H9 (cell line): ENCODE data around the gene PRKD3. TPM values are rescaled to one million over a fixed set of nuclear protein-coding genes. Genes with fewer than 3 reads are reported as not detected.
"Not testable (repeated sequence)": the region's sequence is repeated elsewhere in the genome, so short reads cannot be mapped to it uniquely, and the experiment has no call there.

Source experiments
- DNase-seq: peaks from one replicate; pipeline ENCODE4 v3.0.0-alpha.2; 2017
- H2AFZ ChIP-seq: one replicate; pipeline ENCODE4 v1.6.1; 2013; ENCODE audit warnings: mild to moderate bottlenecking, low read length, control low read depth, moderate library complexity
- H2AK5ac ChIP-seq: 2 replicates; pipeline ENCODE4 v1.6.1; 2013; ENCODE audit warnings: low read length, control low read depth, mixed read lengths; ENCODE audit not compliant: insufficient read length
- H2BK120ac ChIP-seq: one replicate; pipeline ENCODE4 v1.6.1; 2013; ENCODE audit warnings: low read depth, mild to moderate bottlenecking, low read length, control low read depth, inconsistent platforms; ENCODE audit not compliant: poor library complexity, severe bottlenecking
- H2BK12ac ChIP-seq: 2 replicates; pipeline ENCODE4 v1.6.1; 2013; ENCODE audit warnings: low read length, control low read depth, mixed read lengths, low read depth; ENCODE audit not compliant: insufficient read length
- H2BK15ac ChIP-seq: 2 replicates; pipeline ENCODE4 v1.6.1; 2013; ENCODE audit warnings: low read depth, low read length, control low read depth
- H2BK20ac ChIP-seq: one replicate; pipeline ENCODE4 v1.6.1; 2013; ENCODE audit warnings: low read depth, mild to moderate bottlenecking, low read length, control low read depth, inconsistent platforms; ENCODE audit not compliant: poor library complexity, severe bottlenecking
- H2BK5ac ChIP-seq: 2 replicates; pipeline ENCODE4 v1.6.1; 2013; ENCODE audit warnings: low read length, control low read depth, mixed read lengths; ENCODE audit not compliant: insufficient read length
- H3K14ac ChIP-seq: 2 replicates; pipeline ENCODE4 v1.6.1; 2013; ENCODE audit warnings: low read length, control low read depth; ENCODE audit not compliant: insufficient read depth
- H3K18ac ChIP-seq: 2 replicates; pipeline ENCODE4 v1.6.1; 2013; ENCODE audit warnings: low read depth, mild to moderate bottlenecking, mixed read lengths, low read length, control low read depth; ENCODE audit not compliant: insufficient read length
- H3K23ac ChIP-seq: 2 replicates; pipeline ENCODE4 v1.6.1; 2013; ENCODE audit warnings: low read length, control low read depth, mixed read lengths, low read depth; ENCODE audit not compliant: insufficient read length
- H3K23me2 ChIP-seq: 2 replicates; pipeline ENCODE4 v1.6.1; 2013; ENCODE audit warnings: low read depth, mild to moderate bottlenecking, mixed read lengths, low read length, control low read depth; ENCODE audit not compliant: insufficient read length, poor library complexity, severe bottlenecking
- H3K27ac ChIP-seq: 2 replicates; pipeline ENCODE4 v1.5.1; 2013; ENCODE audit warnings: low read length, control low read depth, mixed read lengths, low read depth; ENCODE audit not compliant: insufficient read length
- H3K27me3 ChIP-seq: 2 replicates; pipeline ENCODE4 v1.6.1; 2013; ENCODE audit warnings: low read length, control low read depth, inconsistent platforms; ENCODE audit not compliant: insufficient read depth
- H3K4ac ChIP-seq: 2 replicates; pipeline ENCODE4 v1.6.1; 2013; ENCODE audit warnings: low read depth, mild to moderate bottlenecking, control low read depth, inconsistent platforms, low read length, moderate library complexity
- H3K4me1 ChIP-seq: 2 replicates; pipeline ENCODE4 v1.6.1; 2013; ENCODE audit warnings: low read length, control low read depth, inconsistent platforms; ENCODE audit not compliant: insufficient read depth
- H3K4me2 ChIP-seq: 2 replicates; pipeline ENCODE4 v1.6.1; 2013; ENCODE audit warnings: low read length, control low read depth, mixed read lengths; ENCODE audit not compliant: insufficient read length, insufficient read depth
- H3K56ac ChIP-seq: 2 replicates; pipeline ENCODE4 v1.6.1; 2013; ENCODE audit warnings: low read depth, mild to moderate bottlenecking, mixed read lengths, low read length, control low read depth; ENCODE audit not compliant: insufficient read length
- H3K79me1 ChIP-seq: 2 replicates; pipeline ENCODE4 v1.6.1; 2013; ENCODE audit warnings: low read depth, mild to moderate bottlenecking, moderate library complexity, low read length, control low read depth, inconsistent platforms; ENCODE audit not compliant: insufficient read depth, poor library complexity, severe bottlenecking
- H3K79me2 ChIP-seq: 2 replicates; pipeline ENCODE4 v1.6.1; 2013; ENCODE audit warnings: low read length, control low read depth, inconsistent platforms; ENCODE audit not compliant: insufficient read depth
- H3K9ac ChIP-seq: 2 replicates; pipeline ENCODE4 v1.6.1; 2013; ENCODE audit warnings: low read length, control low read depth, mixed read lengths; ENCODE audit not compliant: insufficient read length; ENCODE audit errors: extremely low read depth
- H3K9me3 ChIP-seq: one replicate; pipeline ENCODE4 v1.6.1; 2013; ENCODE audit warnings: low read depth, low read length, inconsistent platforms; ENCODE audit not compliant: control insufficient read depth
- H3T11ph ChIP-seq: one replicate; pipeline ENCODE4 v1.6.1; 2013; ENCODE audit warnings: mild to moderate bottlenecking, low read length, control low read depth, inconsistent platforms
- H4K20me1 ChIP-seq: one replicate; pipeline ENCODE4 v1.6.1; 2013; ENCODE audit not compliant: control insufficient read depth, insufficient read length, insufficient read depth
- H4K5ac ChIP-seq: 2 replicates; pipeline ENCODE4 v1.6.1; 2013; ENCODE audit warnings: low read depth, mild to moderate bottlenecking, mixed read lengths, low read length, control low read depth; ENCODE audit not compliant: insufficient read length
- H4K8ac ChIP-seq: replicated peaks from 2 replicates; pipeline ENCODE4 v1.6.1; 2013; ENCODE audit warnings: low read length, control low read depth, mixed read lengths, low read depth; ENCODE audit not compliant: insufficient read length
- H4K91ac ChIP-seq: 2 replicates; pipeline ENCODE4 v1.6.1; 2013; ENCODE audit warnings: low read depth, mild to moderate bottlenecking, moderate library complexity, mixed read lengths, low read length, control low read depth; ENCODE audit not compliant: insufficient read length
- H3K27ac Mint-ChIP-seq, 3 experiments: 2 replicates in 2 of 3; 3 replicates in 1 of 3; pipeline ENCODE4 v1.8.0; 2020 to 2021; ENCODE audit warnings: mixed read lengths in 3 of 3, mild to moderate bottlenecking in 1 of 3, moderate library complexity in 1 of 3
- H3K27me3 Mint-ChIP-seq: 2 replicates; pipeline ENCODE4 v1.8.0; 2021; ENCODE audit warnings: low read depth, mild to moderate bottlenecking, moderate library complexity, mixed read lengths
- H3K36me3 Mint-ChIP-seq, 3 experiments: 2 replicates in 2 of 3; 3 replicates in 1 of 3; pipeline ENCODE4 v1.8.0; 2020 to 2021; ENCODE audit warnings: low read depth in 3 of 3, mixed read lengths in 3 of 3; ENCODE audit not compliant: insufficient read depth in 1 of 3
- H3K4me1 Mint-ChIP-seq, 2 experiments: 2 replicates each; pipeline ENCODE4 v1.8.0; 2020; ENCODE audit warnings: mixed read lengths in 2 of 2
- H3K4me3 Mint-ChIP-seq, 2 experiments: 2 replicates in 1 of 2; 3 replicates in 1 of 2; pipeline ENCODE4 v1.8.0; 2020 to 2021; ENCODE audit warnings: mild to moderate bottlenecking in 2 of 2, mixed read lengths in 2 of 2, moderate library complexity in 1 of 2
- H3K9me3 Mint-ChIP-seq, 2 experiments: 2 replicates in 1 of 2; 3 replicates in 1 of 2; pipeline ENCODE4 v1.8.0; 2020; ENCODE audit warnings: mild to moderate bottlenecking in 2 of 2, mixed read lengths in 2 of 2, moderate library complexity in 1 of 2
- WGBS: extraction: QIAGEN DNeasy Blood & Tissue Kit; methylation state at CpG from one replicate; pipeline ENCODE4 v1.1.7; 2013; ENCODE audit warnings: missing lambda C conversion rate, low lambda C conversion rate, mixed read lengths; ENCODE audit not compliant: insufficient read length; ENCODE audit errors: extremely low coverage; 5-methylcytosine and 5-hydroxymethylcytosine counted together
- total RNA-seq: library from RNA; stranded (reverse); gene quantifications from 2 replicates; pipeline ENCODE4 v1.2.1, GENCODE V29; 2021
- TF ChIP-seq, protein P1 (sequence below): fragments of 200-600 bp; sonication (generic); conservative IDR thresholded peaks from 3 replicates; pipeline ENCODE4 v1.8.0; 2021; ENCODE audit warnings: antibody characterized with exemption, mild to moderate bottlenecking

Gene PRKD3
- total RNA-seq, 1 experiment from 2014 or later = 63.3 TPM

DNA sequence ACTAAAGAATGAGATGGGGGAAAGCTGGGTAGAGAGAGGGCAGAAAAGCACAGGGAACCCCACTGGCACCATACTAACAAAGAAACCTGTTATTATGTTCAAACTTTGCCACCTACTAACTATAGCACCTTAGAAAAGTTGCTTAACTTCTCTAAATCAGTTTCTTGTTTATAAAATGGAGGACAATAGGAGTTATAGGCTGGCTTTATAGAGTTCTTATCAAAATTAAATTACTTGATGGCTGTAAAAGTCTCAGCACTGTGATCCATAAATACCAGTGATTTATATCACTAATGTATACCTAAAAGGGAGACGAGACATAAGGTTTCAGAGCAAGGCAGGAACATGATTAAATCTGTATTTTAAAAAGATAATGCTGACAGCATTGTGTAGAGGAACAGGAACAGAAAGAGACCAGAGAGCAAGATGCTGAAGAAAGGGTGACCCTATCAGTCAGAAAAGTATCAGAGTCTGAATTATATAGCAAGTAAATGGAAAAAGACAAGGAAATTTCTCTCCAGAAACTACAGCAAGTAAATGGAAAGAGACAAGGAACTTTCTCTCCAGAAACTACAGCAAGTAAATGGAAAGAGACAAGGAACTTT, 29.1 kb downstream of the PRKD3 start:
- no peak overlapping the region for H2BK20ac ChIP-seq
- H3K23me2 ChIP-seq = no peaks in the 10 kb centered on the region
- no peak overlapping the region for H3K56ac ChIP-seq
- WGBS = no CpG with 5 or more reads among the region's 1 CpG
- H3T11ph ChIP-seq = no peak overlapping the region
- no peaks in the 10 kb centered on the region for H3K27me3 ChIP-seq
- Mint-ChIP-seq H3K36me3 (peaks cover 5 to 22% (median 14%) of the 10 kb centered on the region in 3 experiments; a peak in 6 of 7 replicates), H3K4me1 (peaks cover 8 to 13% of the 10 kb centered on the region in 2 experiments; a peak in 3 of 4 replicates), H3K27ac (peak overlapping the region in 2 of 3 experiments; percentile 12 to 71; a peak in 2 of 7 replicates), H3K4me3 (no peak overlapping the region), H3K9me3 (no peaks in the 10 kb centered on the region), H3K27me3 (no peaks in the 10 kb centered on the region)
- no peak overlapping the region for H4K5ac ChIP-seq
- H3K23ac ChIP-seq = no peak overlapping the region
- H3K9me3 ChIP-seq = no peaks in the 10 kb centered on the region
- H3K27ac ChIP-seq = no peak overlapping the region
- no peak overlapping the region for H2AK5ac ChIP-seq
- H3K14ac ChIP-seq = no peak overlapping the region
- H4K8ac ChIP-seq = no peak overlapping the region
- H3K79me1 ChIP-seq = peaks cover 4% of the 10 kb centered on the region
- H3K4me2 ChIP-seq = no peak overlapping the region
- H2BK12ac ChIP-seq = no peak overlapping the region
- no peak overlapping the region for H3K18ac ChIP-seq
- no peak overlapping the region for H2BK15ac ChIP-seq
- H2BK120ac ChIP-seq = no peak overlapping the region
- H4K20me1 ChIP-seq = no peaks in the 10 kb centered on the region
- no peak overlapping the region for H4K91ac ChIP-seq
- H3K79me2 ChIP-seq = peaks cover 3% of the 10 kb centered on the region; the same call in 1 of the 2 replicates
- H2AFZ ChIP-seq = no peak overlapping the region
- no peaks in the 10 kb centered on the region for H3K4me1 ChIP-seq
- no peak overlapping the region for H3K4ac ChIP-seq
- no peak overlapping the region for H2BK5ac ChIP-seq
- no peak overlapping the region for H3K9ac ChIP-seq
- TF ChIP-seq, protein P1, sequence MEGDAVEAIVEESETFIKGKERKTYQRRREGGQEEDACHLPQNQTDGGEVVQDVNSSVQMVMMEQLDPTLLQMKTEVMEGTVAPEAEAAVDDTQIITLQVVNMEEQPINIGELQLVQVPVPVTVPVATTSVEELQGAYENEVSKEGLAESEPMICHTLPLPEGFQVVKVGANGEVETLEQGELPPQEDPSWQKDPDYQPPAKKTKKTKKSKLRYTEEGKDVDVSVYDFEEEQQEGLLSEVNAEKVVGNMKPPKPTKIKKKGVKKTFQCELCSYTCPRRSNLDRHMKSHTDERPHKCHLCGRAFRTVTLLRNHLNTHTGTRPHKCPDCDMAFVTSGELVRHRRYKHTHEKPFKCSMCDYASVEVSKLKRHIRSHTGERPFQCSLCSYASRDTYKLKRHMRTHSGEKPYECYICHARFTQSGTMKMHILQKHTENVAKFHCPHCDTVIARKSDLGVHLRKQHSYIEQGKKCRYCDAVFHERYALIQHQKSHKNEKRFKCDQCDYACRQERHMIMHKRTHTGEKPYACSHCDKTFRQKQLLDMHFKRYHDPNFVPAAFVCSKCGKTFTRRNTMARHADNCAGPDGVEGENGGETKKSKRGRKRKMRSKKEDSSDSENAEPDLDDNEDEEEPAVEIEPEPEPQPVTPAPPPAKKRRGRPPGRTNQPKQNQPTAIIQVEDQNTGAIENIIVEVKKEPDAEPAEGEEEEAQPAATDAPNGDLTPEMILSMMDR = no peak
- DNase-seq = no peak

DNA sequence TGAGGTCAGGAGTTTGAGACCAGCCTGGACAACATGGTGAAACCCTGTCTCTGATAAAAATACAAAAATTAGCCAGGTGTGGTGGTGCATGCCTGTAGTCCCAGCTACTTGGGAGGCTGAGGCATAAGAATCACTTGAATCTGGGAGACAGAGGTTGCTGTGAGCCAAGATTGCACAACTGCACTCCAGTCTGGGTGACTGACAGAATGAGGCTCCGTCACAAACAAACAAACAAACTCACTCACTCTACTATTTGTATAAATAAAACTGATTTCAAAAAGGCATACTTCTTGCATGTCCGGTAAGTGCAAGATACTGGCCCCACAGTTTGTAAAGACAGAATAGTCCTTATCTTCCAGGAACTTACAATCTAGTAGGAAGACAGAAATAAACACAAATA, 29.8 kb downstream of the PRKD3 start:
- not testable (repeated sequence) for DNase-seq, H2BK20ac ChIP-seq, H2BK5ac ChIP-seq, H4K5ac ChIP-seq, H3T11ph ChIP-seq, H2AK5ac ChIP-seq, H4K91ac ChIP-seq, H2BK120ac ChIP-seq, H3K4ac ChIP-seq, H3K27me3 Mint-ChIP-seq, H2BK15ac ChIP-seq, H3K27me3 ChIP-seq, H3K23ac ChIP-seq, H3K9me3 Mint-ChIP-seq, H3K18ac ChIP-seq, H3K79me1 ChIP-seq, H3K27ac ChIP-seq, H4K8ac ChIP-seq, H3K9me3 ChIP-seq, H3K56ac ChIP-seq, H3K79me2 ChIP-seq, H3K9ac ChIP-seq, H2BK12ac ChIP-seq, H3K4me3 Mint-ChIP-seq, H3K14ac ChIP-seq, H3K4me1 ChIP-seq, H4K20me1 ChIP-seq, H3K23me2 ChIP-seq, H3K4me2 ChIP-seq, H2AFZ ChIP-seq
- H3K36me3 Mint-ChIP-seq = peaks cover 7 to 28% (median 21%) of the 10 kb centered on the region in 3 experiments; a peak in 6 of 7 replicates
- H3K4me1 Mint-ChIP-seq = peaks cover 8 to 13% of the 10 kb centered on the region in 2 experiments; a peak in 3 of 4 replicates
- peak overlapping the region in 1 of 3 experiments; percentile 33; a peak in 2 of 7 replicates for H3K27ac Mint-ChIP-seq
- no CpG with 5 or more reads among the region's 2 CpGs for WGBS
